T-cell (primary cell): ENCODE data around the gene VTCN1. TPM values are rescaled to one million over a fixed set of nuclear protein-coding genes. Genes with fewer than 3 reads are reported as not detected.

Experiments used
- ATAC-seq, 4 experiments: fragments of 200-7000 bp in 3 of 4; fragments of 150-1000 bp in 1 of 4; cut with Tn5 transposase; replicated peaks in 1 of 4; 1 replicate in 3 of 4; 2 replicates in 1 of 4; pipeline ENCODE4 v1.10.0; 2021; ENCODE audit warnings: moderate library complexity in 3 of 4, mild to moderate bottlenecking in 2 of 4, moderate number of reproducible peaks in 1 of 4
- CTCF ChIA-PET, 2 donors: fragments of 300-600 bp; sonication (Branson Sonifier 250); formaldehyde crosslinking; loops; one replicate each; lab custom pipeline; 2022; ENCODE audit warnings: antibody characterized with exemption in 2 of 2; lab: Charles Lee
- POLR2A ChIA-PET, 2 donors: fragments of 300-600 bp; sonication (Branson Sonifier 250); formaldehyde crosslinking; loops; one replicate each; lab custom pipeline; 2022; ENCODE audit warnings: antibody characterized with exemption in 2 of 2; lab: Charles Lee
- DNase-seq, 35 experiments: peaks; one replicate each; pipeline versions ENCODE4 v3.0.0 to v3.0.0-alpha.2; 2013 to 2023
- H3K27ac ChIP-seq: one replicate; pipeline ENCODE4 v1.5.1; 2013; ENCODE audit warnings: low read length
- H3K27me3 ChIP-seq, 2 experiments: replicated peaks in 1 of 2; 1 replicate in 1 of 2; 2 replicates in 1 of 2; pipeline versions ENCODE4 v1.6.1 to v1.7.0; 2013; ENCODE audit warnings: low read length in 1 of 2, mixed read lengths in 1 of 2; ENCODE audit not compliant: control insufficient read depth in 2 of 2, insufficient read depth in 2 of 2; ENCODE audit errors: extremely low read depth in 1 of 2
- H3K36me3 ChIP-seq, 2 donors: 1 replicate in 1 of 2; 2 replicates in 1 of 2; pipeline versions ENCODE4 v1.6.1 to v1.7.0; 2013; ENCODE audit warnings: low read length in 1 of 2; ENCODE audit not compliant: control insufficient read depth in 2 of 2, insufficient read depth in 1 of 2; ENCODE audit errors: extremely low read depth in 1 of 2
- H3K4me1 ChIP-seq, 2 experiments: 1 replicate in 1 of 2; 2 replicates in 1 of 2; pipeline versions ENCODE4 v1.6.1 to v1.7.0; 2013; ENCODE audit warnings: low read length in 2 of 2, mixed read lengths in 1 of 2; ENCODE audit not compliant: insufficient read depth in 2 of 2, control insufficient read depth in 1 of 2; ENCODE audit errors: extremely low read depth in 1 of 2
- H3K4me3 ChIP-seq, 2 donors: 1 replicate in 1 of 2; 2 replicates in 1 of 2; pipeline versions ENCODE4 v1.5.1 to v1.7.0; 2013; ENCODE audit warnings: mild to moderate bottlenecking in 2 of 2, low read length in 1 of 2, moderate library complexity in 1 of 2; ENCODE audit not compliant: control insufficient read depth in 1 of 2; ENCODE audit errors: extremely low read depth in 1 of 2
- H3K9me3 ChIP-seq: 2 replicates; pipeline ENCODE4 v1.7.0; 2013
- H3K27ac Mint-ChIP-seq, 2 donors: one replicate each; pipeline ENCODE4 v1.8.0; 2020 to 2021; ENCODE audit warnings: mild to moderate bottlenecking in 2 of 2, mixed read lengths in 2 of 2
- H3K27me3 Mint-ChIP-seq, 2 donors: one replicate each; pipeline ENCODE4 v1.8.0; 2021 to 2022; ENCODE audit warnings: mixed read lengths in 2 of 2
- H3K36me3 Mint-ChIP-seq: one replicate; pipeline ENCODE4 v1.8.0; 2021; ENCODE audit warnings: mixed read lengths
- H3K4me1 Mint-ChIP-seq, 3 donors: one replicate each; pipeline ENCODE4 v1.8.0; 2020 to 2022; ENCODE audit warnings: mixed read lengths in 3 of 3, mild to moderate bottlenecking in 1 of 3
- H3K4me3 Mint-ChIP-seq, 3 donors: one replicate each; pipeline ENCODE4 v1.8.0; 2020 to 2022; ENCODE audit warnings: mild to moderate bottlenecking in 3 of 3, mixed read lengths in 3 of 3, moderate library complexity in 3 of 3
- H3K9me3 Mint-ChIP-seq, 3 donors: one replicate each; pipeline ENCODE4 v1.8.0; 2020 to 2022; ENCODE audit warnings: mixed read lengths in 3 of 3
- WGBS: methylation state at CpG from one replicate; pipeline ENCODE4 v1.1.5; 2013; ENCODE audit warnings: missing lambda C conversion rate; ENCODE audit not compliant: insufficient coverage; 5-methylcytosine and 5-hydroxymethylcytosine counted together
- total RNA-seq, 35 experiments: library from RNA in 6 of 35; stranded (reverse) in 6 of 35; fragments of 120-200 nt in 1 of 35; gene quantifications; one replicate each; pipeline versions ENCODE4 v1.2.1 to v1.2.4 and lab custom pipeline; 2013 to 2026

The VTCN1 gene
- total RNA-seq, 5 donors from 2014 or later (not counting 1 experiment from before 2014, with no cell fraction given), result not detected

DNA sequence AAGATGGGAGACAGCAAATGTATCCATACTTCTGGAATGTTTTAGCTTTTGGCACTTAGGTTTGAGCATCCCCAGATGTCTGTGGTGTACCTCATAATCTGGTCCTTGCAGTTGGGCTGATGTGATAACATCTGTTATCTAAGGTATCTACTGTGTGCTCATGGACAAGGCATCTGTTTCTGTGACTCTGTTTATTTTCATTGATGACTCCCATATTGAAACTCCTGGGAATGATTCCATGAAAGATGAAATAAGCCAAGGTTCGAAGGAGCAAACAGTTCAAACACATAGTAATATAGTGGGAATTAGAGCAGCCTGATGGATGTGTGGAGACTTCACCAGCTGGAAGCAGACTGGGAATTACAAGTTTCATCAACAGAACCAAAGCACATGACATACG is 68.5 kb downstream of the VTCN1 start:
- Mint-ChIP-seq H3K27ac (no peak overlapping the region), H3K36me3 (no peaks in the 10 kb centered on the region), H3K4me3 (no peak overlapping the region), H3K27me3 (peaks cover 13 to 16% of the 10 kb centered on the region in 2 donors), H3K4me1 (no peaks in the 10 kb centered on the region), H3K9me3 (no peaks in the 10 kb centered on the region)
- Histone ChIP-seq H3K4me3 (no peak overlapping the region), H3K27ac (no peak overlapping the region), H3K9me3 (no peaks in the 10 kb centered on the region), H3K36me3 (no peaks in the 10 kb centered on the region), H3K4me1 (no peaks in the 10 kb centered on the region), H3K27me3 (peaks cover 0 to 3% of the 10 kb centered on the region in 2 experiments)
- no CpG with 5 or more reads among the region's 2 CpGs for WGBS
- POLR2A ChIA-PET, result no interaction called here
- ATAC-seq (no peak), DNase-seq (no peak)
- CTCF ChIA-PET, result no interaction called here

DNA sequence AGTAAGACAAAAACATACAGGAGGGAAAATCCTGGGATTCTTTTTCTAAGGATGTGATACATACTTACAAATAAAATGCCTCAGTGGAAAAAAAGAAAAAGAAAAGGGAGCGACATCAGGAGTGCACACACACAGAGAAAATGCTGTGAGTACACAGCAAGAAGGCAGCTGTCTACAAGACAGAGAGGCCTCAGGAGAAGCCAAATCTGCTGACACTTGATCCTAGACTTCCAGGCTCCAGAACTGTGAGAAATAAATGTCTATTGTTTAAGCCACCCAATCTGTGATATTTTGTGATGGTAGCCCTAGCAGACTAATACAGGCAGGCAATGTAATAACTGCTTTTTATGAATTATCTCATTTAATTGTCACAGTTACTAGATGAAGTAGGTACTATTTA is 72.2 kb downstream of the VTCN1 start:
- H3K27me3 Mint-ChIP-seq, result peaks cover 8% of the 10 kb centered on the region in 2 donors
- no peak overlapping the region for H3K4me3 ChIP-seq
- no peaks in the 10 kb centered on the region for H3K9me3 Mint-ChIP-seq
- H3K27ac Mint-ChIP-seq, result no peak overlapping the region
- H3K27ac ChIP-seq, result no peak overlapping the region
- no peaks in the 10 kb centered on the region for H3K36me3 ChIP-seq
- ChIA-PET CTCF (no interaction called here), POLR2A (no interaction called here)
- no peaks in the 10 kb centered on the region for H3K4me1 Mint-ChIP-seq
- no peaks in the 10 kb centered on the region for H3K36me3 Mint-ChIP-seq
- WGBS, result 100% methylated on average over 1 of the region's 1 CpG
- no peaks in the 10 kb centered on the region for H3K4me1 ChIP-seq
- no peaks in the 10 kb centered on the region for H3K9me3 ChIP-seq
- ATAC-seq (no peak), DNase-seq (no peak)
- H3K27me3 ChIP-seq, result peaks cover 0 to 2% of the 10 kb centered on the region in 2 experiments
- no peak overlapping the region for H3K4me3 Mint-ChIP-seq

DNA sequence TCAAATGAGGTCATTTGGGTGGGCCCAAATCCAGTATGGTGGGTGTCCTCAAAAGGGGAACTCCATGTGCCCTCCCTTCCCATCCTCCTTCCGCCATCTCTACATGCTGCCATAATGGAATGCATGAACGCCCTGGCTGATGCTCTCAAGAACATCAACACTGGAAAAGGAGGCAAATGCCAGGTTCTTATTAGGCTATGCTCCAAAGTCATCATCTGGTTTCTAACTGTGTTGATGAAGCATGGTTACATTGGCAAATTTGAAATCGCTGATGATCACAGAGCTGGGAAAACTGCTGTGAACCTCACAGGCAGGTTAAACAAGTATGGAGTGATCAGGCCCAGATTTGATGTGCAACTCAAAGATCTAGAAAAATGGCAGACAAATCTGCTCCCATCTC is 72.6 kb downstream of the VTCN1 start:
- H3K27me3 ChIP-seq, result peaks cover 0 to 4% of the 10 kb centered on the region in 2 experiments
- H3K27me3 Mint-ChIP-seq, result peaks cover 8 to 12% of the 10 kb centered on the region in 2 donors
- no peak for DNase-seq
- H3K36me3 ChIP-seq, result no peaks in the 10 kb centered on the region
- WGBS, result 78% methylated on average over 2 of the region's 3 CpGs
- H3K27ac ChIP-seq, result no peak overlapping the region
- no peak for ATAC-seq
- no peak overlapping the region for H3K27ac Mint-ChIP-seq
- CTCF ChIA-PET, result no interaction called here
- POLR2A ChIA-PET, result interaction anchor here in 1 of 2 donors (0.5 kb wide), 1 partner anchor 26 kb away, joined by 6 read pairs; no protein-coding TSS in a partner anchor
- H3K9me3 ChIP-seq, result no peaks in the 10 kb centered on the region
- no peaks in the 10 kb centered on the region for H3K4me1 Mint-ChIP-seq
- no peaks in the 10 kb centered on the region for H3K4me1 ChIP-seq
- H3K4me3 ChIP-seq, result no peak overlapping the region
- no peaks in the 10 kb centered on the region for H3K36me3 Mint-ChIP-seq
- no peaks in the 10 kb centered on the region for H3K9me3 Mint-ChIP-seq
- no peak overlapping the region for H3K4me3 Mint-ChIP-seq

DNA sequence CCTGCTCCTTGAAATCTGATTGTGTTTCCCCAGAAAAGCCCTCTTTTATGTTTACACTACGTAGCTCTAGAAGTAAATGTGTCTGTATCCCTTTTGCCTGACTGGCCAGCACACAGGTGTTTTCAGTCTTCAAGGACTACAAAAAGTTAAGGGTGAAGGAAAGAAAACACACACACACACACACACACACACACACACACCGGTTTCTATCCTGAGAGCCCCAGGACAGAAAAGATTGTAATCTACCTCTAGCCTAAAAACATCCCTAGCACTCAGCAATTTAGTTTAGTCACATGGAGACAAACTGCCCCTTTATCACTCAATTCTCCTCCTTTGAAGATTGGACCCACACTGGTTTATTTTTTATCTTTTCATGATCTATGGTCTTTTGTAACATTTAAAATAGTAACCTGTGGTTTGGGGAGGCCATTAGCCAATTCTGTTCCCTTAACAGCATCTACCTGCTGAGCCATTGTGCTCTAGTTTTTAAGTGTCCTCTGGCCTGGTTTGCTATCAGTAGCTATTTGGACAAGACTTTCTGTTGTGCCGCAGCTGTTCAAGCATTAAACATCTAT is 73.4 kb downstream of the VTCN1 start:
- peaks cover 8 to 12% of the 10 kb centered on the region in 2 donors for H3K27me3 Mint-ChIP-seq
- no peak overlapping the region for H3K4me3 Mint-ChIP-seq
- WGBS, result 100% methylated on average over 1 of the region's 3 CpGs
- H3K36me3 Mint-ChIP-seq, result no peaks in the 10 kb centered on the region
- DNase-seq (no peak), ATAC-seq (no peak)
- ChIA-PET POLR2A (interaction anchor here in 1 of 2 donors (0.5 kb wide), 1 partner anchor 348 kb away, joined by 3 read pairs; no protein-coding TSS in a partner anchor), CTCF (interaction anchor here (0.6 to 0.7 kb wide), 2 partner anchors 105 to 465 kb away, joined by 3 to 4 read pairs; no protein-coding TSS in a partner anchor)
- H3K4me1 Mint-ChIP-seq, result no peaks in the 10 kb centered on the region
- H3K36me3 ChIP-seq, result no peaks in the 10 kb centered on the region
- H3K9me3 ChIP-seq, result no peaks in the 10 kb centered on the region
- no peaks in the 10 kb centered on the region for H3K4me1 ChIP-seq
- H3K27me3 ChIP-seq, result peaks cover 0 to 4% of the 10 kb centered on the region in 2 experiments
- H3K4me3 ChIP-seq, result no peak overlapping the region
- no peak overlapping the region for H3K27ac Mint-ChIP-seq
- H3K27ac ChIP-seq, result no peak overlapping the region
- no peaks in the 10 kb centered on the region for H3K9me3 Mint-ChIP-seq

DNA sequence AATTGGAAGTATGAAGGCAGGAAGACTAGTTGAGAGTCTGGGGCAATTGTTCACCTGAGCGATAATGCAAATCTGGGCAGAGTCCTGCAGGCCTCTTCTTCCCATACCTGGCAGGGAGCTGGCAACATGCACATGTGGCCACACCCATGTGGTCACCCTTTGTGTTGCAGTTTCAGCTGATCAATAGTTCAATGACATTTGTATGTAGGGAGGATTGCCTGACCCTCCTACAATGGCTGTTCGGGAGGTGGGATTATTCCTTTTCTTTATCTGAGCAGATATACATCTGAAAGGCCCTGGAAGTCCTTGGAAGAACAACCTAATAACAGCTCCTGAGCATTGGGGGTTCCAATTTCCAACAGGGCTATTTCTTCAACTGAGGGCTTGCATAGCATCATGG is 74.0 kb downstream of the VTCN1 start:
- DNase-seq (no peak), ATAC-seq (no peak)
- POLR2A ChIA-PET, result interaction anchor here in 1 of 2 donors (0.5 kb wide), 1 partner anchor 349 kb away, joined by 3 read pairs; no protein-coding TSS in a partner anchor
- H3K27ac ChIP-seq, result no peak overlapping the region
- H3K36me3 Mint-ChIP-seq, result no peaks in the 10 kb centered on the region
- no peaks in the 10 kb centered on the region for H3K4me1 Mint-ChIP-seq
- no peaks in the 10 kb centered on the region for H3K4me1 ChIP-seq
- no peaks in the 10 kb centered on the region for H3K9me3 Mint-ChIP-seq
- peaks cover 0 to 4% of the 10 kb centered on the region in 2 experiments for H3K27me3 ChIP-seq
- no peak overlapping the region for H3K4me3 Mint-ChIP-seq
- H3K27me3 Mint-ChIP-seq, result peaks cover 8 to 12% of the 10 kb centered on the region in 2 donors
- H3K27ac Mint-ChIP-seq, result no peak overlapping the region
- no peaks in the 10 kb centered on the region for H3K9me3 ChIP-seq
- no peak overlapping the region for H3K4me3 ChIP-seq
- CTCF ChIA-PET, result interaction anchor here in 1 of 2 donors (0.7 kb wide), 1 partner anchor 464 kb away, joined by 4 read pairs; no protein-coding TSS in a partner anchor
- WGBS, result 100% methylated on average over 1 of the region's 2 CpGs
- H3K36me3 ChIP-seq, result no peaks in the 10 kb centered on the region

DNA sequence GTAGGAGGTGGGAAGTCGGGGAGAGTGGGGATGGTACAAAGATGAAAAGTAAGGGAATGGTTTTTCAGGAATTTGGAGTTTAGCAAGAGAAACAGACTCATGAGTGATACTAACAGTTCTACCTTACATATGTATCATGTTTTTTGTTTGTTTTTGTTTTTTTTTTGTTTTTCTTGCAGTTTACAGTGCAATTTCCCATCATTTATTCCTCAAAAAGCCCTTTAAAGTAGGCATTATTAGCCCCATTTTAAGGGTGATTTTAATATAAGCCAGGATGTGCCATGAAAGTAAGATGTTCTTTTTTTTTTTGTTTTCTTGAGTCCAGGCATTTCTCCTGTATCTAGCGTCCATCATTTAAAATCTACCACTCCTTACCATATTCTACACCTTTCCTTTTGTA is 75.4 kb downstream of the VTCN1 start:
- no peak overlapping the region for H3K4me3 Mint-ChIP-seq
- no peaks in the 10 kb centered on the region for H3K9me3 ChIP-seq
- no peaks in the 10 kb centered on the region for H3K9me3 Mint-ChIP-seq
- H3K36me3 Mint-ChIP-seq, result no peaks in the 10 kb centered on the region
- H3K4me3 ChIP-seq, result no peak overlapping the region
- peaks cover 8 to 12% of the 10 kb centered on the region in 2 donors for H3K27me3 Mint-ChIP-seq
- H3K4me1 Mint-ChIP-seq, result no peaks in the 10 kb centered on the region
- ChIA-PET CTCF (no interaction called here), POLR2A (no interaction called here)
- no peak for ATAC-seq
- no peak for DNase-seq
- H3K4me1 ChIP-seq, result no peaks in the 10 kb centered on the region
- no CpG with 5 or more reads among the region's 2 CpGs for WGBS
- no peaks in the 10 kb centered on the region for H3K36me3 ChIP-seq
- no peak overlapping the region for H3K27ac ChIP-seq
- H3K27me3 ChIP-seq, result peaks cover 0 to 4% of the 10 kb centered on the region in 2 experiments
- H3K27ac Mint-ChIP-seq, result no peak overlapping the region
